ENCODE data around the gene ANKFY1.
A peak's percentile ranks its signal among the peaks of the same experiment; 100 is the strongest.

- no peak for TF ChIP-seq CTCF (IDR thresholded peaks at IDR 0.05)
- peak; percentile 28 for TF ChIP-seq POLR2A (IDR thresholded peaks at IDR 0.05)
- peak; percentile 53 for TF ChIP-seq EP300 (IDR thresholded peaks at IDR 0.05; ENCODE audit: low read depth)
- peak; percentile 54 to 87 (median 78) for TF ChIP-seq POLR2AphosphoS5 (IDR thresholded peaks at IDR 0.05)
These were observed 119.4 kb downstream of the ANKFY1 start for GRCh38 chr17:4144422-4144747.
